Body of pancreas (tissue), 4 donors: Measurements from ENCODE around the gene HOXB6.

ENCODE experiments used
- CTCF ChIP-seq, 7 experiments: fragments of 450-650 bp in 4 of 7; fragments of 200-600 bp in 3 of 7; sonication (generic) in 3 of 7; IDR thresholded peaks; one replicate each; pipeline ENCODE4 v1.5.1; 2016 to 2019; ENCODE audit warnings: antibody characterized with exemption in 7 of 7
- POLR2A ChIP-seq, 3 donors: fragments of 450-650 bp; IDR thresholded peaks; one replicate each; pipeline ENCODE4 v1.6.1; 2016; ENCODE audit warnings: antibody characterized with exemption in 3 of 3, mild to moderate bottlenecking in 2 of 3

- TF ChIP-seq CTCF (IDR thresholded peaks at IDR 0.05) (no peak), POLR2A (IDR thresholded peaks at IDR 0.05) (no peak)
These were observed 17.3 kb downstream of the HOXB6 start for GRCh38 chr17:48587276-48588073.
